Activated T-helper 17 cell treated with anti-CD3 and anti-CD28 coated beads, Interleukin-2, amount 50 U/mL, for 72 hours (primary cell): ENCODE data around the gene TBC1D7. TPM values are rescaled to one million over a fixed set of nuclear protein-coding genes. Genes with fewer than 3 reads are reported as not detected.

ENCODE experiments used
- ATAC-seq: fragments of 150-1000 bp; cut with Tn5 transposase; replicated peaks from 2 replicates; pipeline ENCODE4 v1.10.0; 2021; ENCODE audit warnings: mild to moderate bottlenecking, moderate library complexity
- H3K27ac Mint-ChIP-seq: one replicate; pipeline ENCODE4 v1.8.0; 2022; ENCODE audit warnings: mixed read lengths
- H3K27me3 Mint-ChIP-seq: one replicate; pipeline ENCODE4 v1.8.0; 2022; ENCODE audit warnings: mixed read lengths
- H3K36me3 Mint-ChIP-seq: one replicate; pipeline ENCODE4 v1.8.0; 2022; ENCODE audit warnings: low read depth, mild to moderate bottlenecking, mixed read lengths
- H3K4me1 Mint-ChIP-seq: one replicate; pipeline ENCODE4 v1.8.0; 2022; ENCODE audit warnings: mixed read lengths
- H3K4me3 Mint-ChIP-seq: one replicate; pipeline ENCODE4 v1.8.0; 2022; ENCODE audit warnings: mild to moderate bottlenecking, mixed read lengths
- H3K9me3 Mint-ChIP-seq: one replicate; pipeline ENCODE4 v1.8.0; 2022; ENCODE audit warnings: mixed read lengths
- total RNA-seq, 2 donors: library from RNA; stranded (reverse); gene quantifications; one replicate each; pipeline ENCODE4 v1.2.3, GENCODE V29; 2022

Gene TBC1D7
- total RNA-seq, 2 donors from 2014 or later, result 9.6 to 16.2 TPM

- H3K36me3 Mint-ChIP-seq, result peaks cover 100% of the 10 kb centered on the region
- no peaks in the 10 kb centered on the region for H3K4me1 Mint-ChIP-seq
- H3K27ac Mint-ChIP-seq, result no peak overlapping the region
- H3K4me3 Mint-ChIP-seq, result no peak overlapping the region
- H3K9me3 Mint-ChIP-seq, result no peaks in the 10 kb centered on the region
- ATAC-seq, result no peak
- no peaks in the 10 kb centered on the region for H3K27me3 Mint-ChIP-seq
Observed at GRCh38 chr6:13315896-13316295, 12.4 kb downstream of the TBC1D7 start.

GRCh38 chr6:13314806-13315205 is 13.5 kb downstream of the TBC1D7 start:
- no peak for ATAC-seq
- peaks cover 93% of the 10 kb centered on the region for H3K36me3 Mint-ChIP-seq
- no peak overlapping the region for H3K27ac Mint-ChIP-seq
- no peaks in the 10 kb centered on the region for H3K9me3 Mint-ChIP-seq
- no peaks in the 10 kb centered on the region for H3K27me3 Mint-ChIP-seq
- H3K4me1 Mint-ChIP-seq, result no peaks in the 10 kb centered on the region
- H3K4me3 Mint-ChIP-seq, result no peak overlapping the region

- Mint-ChIP-seq H3K4me3 (no peak overlapping the region), H3K27ac (no peak overlapping the region), H3K4me1 (no peaks in the 10 kb centered on the region), H3K9me3 (no peaks in the 10 kb centered on the region), H3K27me3 (no peaks in the 10 kb centered on the region), H3K36me3 (peaks cover 90% of the 10 kb centered on the region)
- no peak for ATAC-seq
Observed at GRCh38 chr6:13311155-13311554, 17.2 kb downstream of the TBC1D7 start.

- Mint-ChIP-seq H3K27ac (no peak overlapping the region), H3K9me3 (no peaks in the 10 kb centered on the region), H3K4me1 (peaks cover 4% of the 10 kb centered on the region), H3K27me3 (no peaks in the 10 kb centered on the region), H3K36me3 (peaks cover 85% of the 10 kb centered on the region), H3K4me3 (no peak overlapping the region)
- ATAC-seq, result no peak
Observed at GRCh38 chr6:13308332-13308731, 20.0 kb downstream of the TBC1D7 start.

- no peaks in the 10 kb centered on the region for H3K27me3 Mint-ChIP-seq
- peaks cover 85% of the 10 kb centered on the region for H3K36me3 Mint-ChIP-seq
- H3K4me1 Mint-ChIP-seq, result peaks cover 12% of the 10 kb centered on the region
- ATAC-seq, result no peak
- no peaks in the 10 kb centered on the region for H3K9me3 Mint-ChIP-seq
- H3K27ac Mint-ChIP-seq, result peak overlapping the region; percentile 2
- H3K4me3 Mint-ChIP-seq, result no peak overlapping the region
Observed at GRCh38 chr6:13307508-13307995, 20.8 kb downstream of the TBC1D7 start.

GRCh38 chr6:13305791-13306190 is 22.5 kb downstream of the TBC1D7 start:
- ATAC-seq, result no peak
- Mint-ChIP-seq H3K4me1 (peaks cover 16% of the 10 kb centered on the region), H3K4me3 (no peak overlapping the region), H3K9me3 (no peaks in the 10 kb centered on the region), H3K27ac (no peak overlapping the region), H3K27me3 (no peaks in the 10 kb centered on the region), H3K36me3 (peaks cover 81% of the 10 kb centered on the region)

GRCh38 chr6:13305288-13305687 is 23.0 kb downstream of the TBC1D7 start:
- no peak overlapping the region for H3K27ac Mint-ChIP-seq
- no peak for ATAC-seq
- H3K27me3 Mint-ChIP-seq, result no peaks in the 10 kb centered on the region
- no peak overlapping the region for H3K4me3 Mint-ChIP-seq
- no peaks in the 10 kb centered on the region for H3K9me3 Mint-ChIP-seq
- H3K4me1 Mint-ChIP-seq, result peaks cover 16% of the 10 kb centered on the region
- peaks cover 86% of the 10 kb centered on the region for H3K36me3 Mint-ChIP-seq

GRCh38 chr6:13304580-13305260 is 23.6 kb downstream of the TBC1D7 start:
- Mint-ChIP-seq H3K9me3 (no peaks in the 10 kb centered on the region), H3K4me3 (no peak overlapping the region), H3K4me1 (peaks cover 16% of the 10 kb centered on the region), H3K36me3 (peaks cover 84% of the 10 kb centered on the region), H3K27ac (no peak overlapping the region), H3K27me3 (no peaks in the 10 kb centered on the region)
- ATAC-seq, result no peak

- Mint-ChIP-seq H3K27me3 (no peaks in the 10 kb centered on the region), H3K4me1 (peaks cover 16% of the 10 kb centered on the region), H3K9me3 (no peaks in the 10 kb centered on the region), H3K36me3 (peaks cover 79% of the 10 kb centered on the region), H3K27ac (peak overlapping the region; percentile 91), H3K4me3 (no peak overlapping the region)
- ATAC-seq, result no peak
Observed at GRCh38 chr6:13304101-13304500, 24.2 kb downstream of the TBC1D7 start.

GRCh38 chr6:13303668-13304017 is 24.7 kb downstream of the TBC1D7 start:
- no peaks in the 10 kb centered on the region for H3K27me3 Mint-ChIP-seq
- peaks cover 16% of the 10 kb centered on the region for H3K4me1 Mint-ChIP-seq
- no peaks in the 10 kb centered on the region for H3K9me3 Mint-ChIP-seq
- peaks cover 75% of the 10 kb centered on the region for H3K36me3 Mint-ChIP-seq
- H3K4me3 Mint-ChIP-seq, result peak overlapping the region; percentile 71
- peak; percentile 20 for ATAC-seq
- peak overlapping the region; percentile 91 for H3K27ac Mint-ChIP-seq

GRCh38 chr6:13302751-13303667 is 25.3 kb downstream of the TBC1D7 start:
- Mint-ChIP-seq H3K27ac (peak overlapping the region; percentile 91), H3K27me3 (no peaks in the 10 kb centered on the region), H3K4me3 (peak overlapping the region; percentile 71), H3K4me1 (peaks cover 16% of the 10 kb centered on the region), H3K9me3 (no peaks in the 10 kb centered on the region), H3K36me3 (peaks cover 77% of the 10 kb centered on the region)
- peak; percentile 97 for ATAC-seq

- H3K4me3 Mint-ChIP-seq, result peak overlapping the region; percentile 71
- H3K36me3 Mint-ChIP-seq, result peaks cover 76% of the 10 kb centered on the region
- H3K4me1 Mint-ChIP-seq, result peaks cover 16% of the 10 kb centered on the region
- peak overlapping the region; percentile 91 for H3K27ac Mint-ChIP-seq
- no peaks in the 10 kb centered on the region for H3K27me3 Mint-ChIP-seq
- no peaks in the 10 kb centered on the region for H3K9me3 Mint-ChIP-seq
- ATAC-seq, result no peak
Observed at GRCh38 chr6:13302291-13302690, 26.0 kb downstream of the TBC1D7 start.

GRCh38 chr6:13300643-13301590 is 27.4 kb downstream of the TBC1D7 start:
- Mint-ChIP-seq H3K27ac (no peak overlapping the region), H3K4me3 (no peak overlapping the region), H3K9me3 (no peaks in the 10 kb centered on the region), H3K36me3 (peaks cover 67% of the 10 kb centered on the region), H3K4me1 (peaks cover 16% of the 10 kb centered on the region), H3K27me3 (no peaks in the 10 kb centered on the region)
- ATAC-seq, result no peak

GRCh38 chr6:13299918-13300317 is 28.4 kb downstream of the TBC1D7 start:
- no peak overlapping the region for H3K4me3 Mint-ChIP-seq
- H3K4me1 Mint-ChIP-seq, result peaks cover 16% of the 10 kb centered on the region
- ATAC-seq, result no peak
- H3K36me3 Mint-ChIP-seq, result peaks cover 70% of the 10 kb centered on the region
- no peak overlapping the region for H3K27ac Mint-ChIP-seq
- no peaks in the 10 kb centered on the region for H3K9me3 Mint-ChIP-seq
- no peaks in the 10 kb centered on the region for H3K27me3 Mint-ChIP-seq
